ENCODE data around the gene MARCHF10. TPM values are rescaled to one million over a fixed set of nuclear protein-coding genes. Genes with fewer than 3 reads are reported as not detected.

The MARCHF10 gene
- total RNA-seq, 1 experiment from 2014 or later: not detected

GRCh38 chr17:62689441-62690167 is 118.5 kb downstream of the MARCHF10 start:
- BruUV-seq (replicated peaks): no TSS peak
- POLR2A ChIA-PET: interaction anchor here (0.7 kb wide), 2 partner anchors 272 to 279 kb away, joined by 3 read pairs; no protein-coding TSS in a partner anchor

GRCh38 chr17:62688398-62689160 is 119.5 kb downstream of the MARCHF10 start:
- DNase-seq (ENCODE audit: unreplicated experiment): no peak
- intact Hi-C loops (cut with micrococcal nuclease): no loop called here
- H3K36me3 Mint-ChIP-seq (ENCODE audit: insufficient read depth, unreplicated experiment): no peaks in the 10 kb centered on the region
- no peaks in the 10 kb centered on the region for H3K27me3 Mint-ChIP-seq (ENCODE audit: insufficient read depth, unreplicated experiment)
- ChIA-PET POLR2A (no interaction called here), CTCF (interaction anchor here (1.0 kb wide), 1 partner anchor 279 kb away, joined by 3 read pairs; no protein-coding TSS in a partner anchor)
- no TSS peak for BruUV-seq (replicated peaks)
- H3K9me3 Mint-ChIP-seq (ENCODE audit: unreplicated experiment): no peaks in the 10 kb centered on the region
- TF ChIP-seq CTCF (IDR thresholded peaks at IDR 0.05; ENCODE audit: unreplicated experiment): no peak
- H3K4me1 Mint-ChIP-seq (ENCODE audit: insufficient read depth, unreplicated experiment): no peaks in the 10 kb centered on the region
- H3K27ac Mint-ChIP-seq (ENCODE audit: low read depth, unreplicated experiment): no peak overlapping the region
- H3K4me3 Mint-ChIP-seq (ENCODE audit: unreplicated experiment): no peak overlapping the region

More at GRCh38 chr17:62689441-62690167, 118.5 kb downstream of the MARCHF10 start:
- no peak overlapping the region for H3K27ac Mint-ChIP-seq (ENCODE audit: low read depth, unreplicated experiment)
- TF ChIP-seq CTCF (IDR thresholded peaks at IDR 0.05; ENCODE audit: unreplicated experiment): no peak
- H3K36me3 Mint-ChIP-seq (ENCODE audit: insufficient read depth, unreplicated experiment): no peaks in the 10 kb centered on the region
- intact Hi-C loops (cut with micrococcal nuclease): no loop called here
- DNase-seq (ENCODE audit: unreplicated experiment): no peak
- no peaks in the 10 kb centered on the region for H3K9me3 Mint-ChIP-seq (ENCODE audit: unreplicated experiment)
- no peaks in the 10 kb centered on the region for H3K27me3 Mint-ChIP-seq (ENCODE audit: insufficient read depth, unreplicated experiment)
- CTCF ChIA-PET: interaction anchor here (0.9 to 1.0 kb wide), 2 partner anchors 17 to 277 kb away, joined by 3 read pairs; no protein-coding TSS in a partner anchor
- no peaks in the 10 kb centered on the region for H3K4me1 Mint-ChIP-seq (ENCODE audit: insufficient read depth, unreplicated experiment)
- H3K4me3 Mint-ChIP-seq (ENCODE audit: unreplicated experiment): no peak overlapping the region

- Mint-ChIP-seq H3K36me3 (ENCODE audit: insufficient read depth, unreplicated experiment) (no peaks in the 10 kb centered on the region), H3K4me1 (ENCODE audit: insufficient read depth, unreplicated experiment) (no peaks in the 10 kb centered on the region)
- POLR2A ChIA-PET: no interaction called here
These were observed 120.1 kb downstream of the MARCHF10 start for GRCh38 chr17:62687997-62688396.

More at GRCh38 chr17:62687997-62688396, 120.1 kb downstream of the MARCHF10 start:
- no TSS peak for BruUV-seq (replicated peaks)
- no peak for DNase-seq (ENCODE audit: unreplicated experiment)
- Mint-ChIP-seq H3K9me3 (ENCODE audit: unreplicated experiment) (no peaks in the 10 kb centered on the region), H3K27ac (ENCODE audit: low read depth, unreplicated experiment) (no peak overlapping the region), H3K4me3 (ENCODE audit: unreplicated experiment) (no peak overlapping the region), H3K27me3 (ENCODE audit: insufficient read depth, unreplicated experiment) (no peaks in the 10 kb centered on the region)
- intact Hi-C loops (cut with micrococcal nuclease): no loop called here
- TF ChIP-seq CTCF (IDR thresholded peaks at IDR 0.05; ENCODE audit: unreplicated experiment): no peak
- CTCF ChIA-PET: interaction anchor here (1.1 kb wide), 1 partner anchor 279 kb away, joined by 5 read pairs; no protein-coding TSS in a partner anchor
